ENCODE results near the gene ACSF3. TPM values are rescaled to one million over a fixed set of nuclear protein-coding genes. Genes with fewer than 3 reads are reported as not detected.
"Not testable (repeated sequence)": the region's sequence is repeated elsewhere in the genome, so short reads cannot be mapped to it uniquely, and the experiment has no call there.

The ACSF3 gene
- total RNA-seq, 2 experiments from 2014 or later = 44.4 to 45.3 TPM

DNA sequence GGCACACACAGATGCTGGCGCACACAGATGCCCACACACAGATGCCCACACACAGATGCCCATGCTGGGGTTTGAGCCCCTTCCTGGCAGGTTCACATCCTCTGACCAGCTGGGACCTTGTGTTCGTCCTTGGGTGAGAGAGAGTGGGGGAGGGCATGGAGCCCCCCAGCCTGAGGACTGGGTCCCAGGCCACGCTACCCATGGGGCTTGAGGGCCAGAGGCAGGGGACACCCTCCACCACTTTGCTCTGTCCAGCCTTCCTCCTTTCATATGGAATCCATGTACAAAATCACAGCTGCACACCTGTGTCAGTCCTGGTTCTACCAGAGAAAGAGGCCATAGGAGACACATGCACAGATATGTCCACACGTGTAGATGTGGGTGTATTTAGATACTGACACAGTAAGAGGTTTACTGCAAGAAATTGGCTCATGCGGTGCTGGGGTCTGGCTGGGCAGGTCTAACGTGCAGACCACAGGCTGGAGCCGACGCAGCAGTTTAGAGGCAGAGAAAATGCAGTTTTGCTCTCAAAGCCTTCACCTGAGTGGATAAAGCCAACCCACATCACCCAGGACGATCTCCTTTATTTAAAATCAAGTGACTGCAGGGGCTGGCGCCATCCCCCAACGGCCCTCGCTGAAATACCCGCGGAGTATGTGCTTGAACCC lies 95.8 kb downstream of the ACSF3 start:
- H3K27me3 Mint-ChIP-seq = peaks cover 3% of the 10 kb centered on the region
- no peaks in the 10 kb centered on the region for H3K9me3 Mint-ChIP-seq
- H3K36me3 Mint-ChIP-seq (ENCODE audit: low read depth) = no peaks in the 10 kb centered on the region
- H3K4me3 Mint-ChIP-seq = no peak overlapping the region
- no peaks in the 10 kb centered on the region for H3K4me1 Mint-ChIP-seq
- ChIA-PET CTCF (no interaction called here), POLR2A (no interaction called here)
- no peak for DNase-seq
- no peak overlapping the region for H3K27ac Mint-ChIP-seq

DNA sequence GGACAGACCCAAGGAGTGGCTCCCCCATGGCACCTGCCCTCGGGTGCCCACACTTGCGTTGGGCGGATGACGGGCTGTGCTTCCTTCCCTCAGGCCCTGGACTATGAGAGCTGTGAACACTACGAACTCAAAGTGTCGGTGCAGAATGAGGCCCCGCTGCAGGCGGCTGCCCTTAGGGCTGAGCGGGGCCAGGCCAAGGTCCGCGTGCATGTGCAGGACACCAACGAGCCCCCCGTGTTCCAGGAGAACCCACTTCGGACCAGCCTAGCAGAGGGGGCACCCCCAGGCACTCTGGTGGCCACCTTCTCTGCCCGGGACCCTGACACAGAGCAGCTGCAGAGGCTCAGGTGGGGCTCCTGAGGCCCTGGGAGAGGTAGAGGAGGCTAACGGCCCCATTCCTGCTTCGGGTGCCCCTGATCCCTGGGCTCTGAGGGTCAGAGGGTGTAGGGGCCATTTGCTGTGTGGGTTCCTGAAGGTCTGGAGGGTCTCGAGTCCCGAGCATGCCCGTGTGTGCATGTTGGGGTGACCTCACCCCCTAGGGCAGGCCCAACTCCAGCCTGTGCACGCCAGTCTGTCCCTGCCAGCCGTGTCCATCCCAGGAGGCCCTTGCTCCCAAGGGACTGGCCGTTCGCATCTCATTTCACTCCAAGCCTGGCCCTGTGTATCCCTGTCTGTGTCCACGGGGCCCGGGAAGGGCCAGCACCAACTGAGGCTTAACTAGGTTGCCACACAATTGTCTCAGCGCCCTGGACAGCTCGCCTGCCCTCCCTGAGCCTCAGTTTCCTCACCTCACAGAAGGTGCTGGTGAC lies 96.7 kb downstream of the ACSF3 start:
- peaks cover 3% of the 10 kb centered on the region for H3K27me3 Mint-ChIP-seq
- H3K9me3 Mint-ChIP-seq = no peaks in the 10 kb centered on the region
- no peaks in the 10 kb centered on the region for H3K4me1 Mint-ChIP-seq
- no peaks in the 10 kb centered on the region for H3K36me3 Mint-ChIP-seq (ENCODE audit: low read depth)
- H3K4me3 Mint-ChIP-seq = no peak overlapping the region
- no peak overlapping the region for H3K27ac Mint-ChIP-seq
- CTCF ChIA-PET = no interaction called here
- no peak for DNase-seq
- POLR2A ChIA-PET = no interaction called here

DNA sequence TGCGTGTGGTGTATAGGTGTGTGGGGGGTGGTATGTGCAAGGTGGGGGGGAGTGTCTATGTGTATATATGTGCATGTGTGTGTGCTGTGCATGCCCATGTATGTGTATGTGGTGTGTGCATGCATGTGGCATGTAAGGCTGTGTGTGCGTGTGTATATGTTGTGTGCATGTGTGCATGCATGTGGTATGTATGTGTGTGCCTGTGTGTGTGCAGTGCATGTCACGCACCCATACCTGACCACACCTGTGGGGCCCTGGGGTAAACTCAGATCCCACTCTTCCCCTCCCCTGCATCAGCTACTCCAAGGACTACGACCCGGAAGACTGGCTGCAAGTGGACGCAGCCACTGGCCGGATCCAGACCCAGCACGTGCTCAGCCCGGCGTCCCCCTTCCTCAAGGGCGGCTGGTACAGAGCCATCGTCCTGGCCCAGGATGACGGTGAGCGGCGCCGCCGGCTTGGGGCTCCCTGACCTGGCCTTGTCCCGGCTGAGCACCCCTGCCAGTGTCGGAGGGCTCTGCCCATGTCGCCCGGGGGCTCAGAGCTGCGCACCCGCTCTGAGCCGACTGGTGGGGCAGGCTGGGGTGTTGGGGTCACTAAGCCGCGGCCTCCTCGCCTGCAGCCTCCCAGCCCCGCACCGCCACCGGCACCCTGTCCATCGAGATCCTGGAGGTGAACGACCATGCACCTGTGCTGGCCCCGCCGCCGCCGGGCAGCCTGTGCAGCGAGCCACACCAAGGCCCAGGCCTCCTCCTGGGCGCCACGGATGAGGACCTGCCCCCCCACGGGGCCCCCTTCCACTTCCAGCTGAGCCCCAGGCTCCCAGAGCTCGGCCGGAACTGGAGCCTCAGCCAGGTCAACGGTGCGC lies 97.6 kb downstream of the ACSF3 start:
- DNase-seq = no peak
- CTCF ChIA-PET = no interaction called here
- Mint-ChIP-seq H3K4me3 (no peak overlapping the region), H3K27ac (no peak overlapping the region), H3K9me3 (no peaks in the 10 kb centered on the region), H3K36me3 (ENCODE audit: low read depth) (no peaks in the 10 kb centered on the region), H3K27me3 (peaks cover 3% of the 10 kb centered on the region), H3K4me1 (no peaks in the 10 kb centered on the region)
- POLR2A ChIA-PET = no interaction called here

DNA sequence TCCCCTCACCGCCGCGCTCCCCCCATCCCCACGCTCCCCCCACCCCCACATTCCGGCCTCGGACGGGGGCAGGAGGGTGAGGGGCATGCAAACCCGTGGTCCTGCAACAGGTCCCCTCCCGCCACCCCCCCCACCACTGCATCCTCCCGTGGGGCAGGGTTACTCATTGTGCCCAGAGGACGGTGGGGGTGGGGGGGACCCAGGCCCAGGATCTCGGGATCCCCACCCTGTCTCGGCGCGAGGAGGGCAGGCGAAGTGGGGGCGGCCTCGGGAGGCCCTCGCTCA lies 98.2 kb downstream of the ACSF3 start:
- DNase-seq = no peak
- H3K4me1 Mint-ChIP-seq = no peaks in the 10 kb centered on the region
- peaks cover 3% of the 10 kb centered on the region for H3K27me3 Mint-ChIP-seq
- ChIA-PET CTCF (no interaction called here), POLR2A (no interaction called here)
- no peak overlapping the region for H3K4me3 Mint-ChIP-seq
- H3K36me3 Mint-ChIP-seq (ENCODE audit: low read depth) = no peaks in the 10 kb centered on the region
- no peaks in the 10 kb centered on the region for H3K9me3 Mint-ChIP-seq
- H3K27ac Mint-ChIP-seq = no peak overlapping the region

DNA sequence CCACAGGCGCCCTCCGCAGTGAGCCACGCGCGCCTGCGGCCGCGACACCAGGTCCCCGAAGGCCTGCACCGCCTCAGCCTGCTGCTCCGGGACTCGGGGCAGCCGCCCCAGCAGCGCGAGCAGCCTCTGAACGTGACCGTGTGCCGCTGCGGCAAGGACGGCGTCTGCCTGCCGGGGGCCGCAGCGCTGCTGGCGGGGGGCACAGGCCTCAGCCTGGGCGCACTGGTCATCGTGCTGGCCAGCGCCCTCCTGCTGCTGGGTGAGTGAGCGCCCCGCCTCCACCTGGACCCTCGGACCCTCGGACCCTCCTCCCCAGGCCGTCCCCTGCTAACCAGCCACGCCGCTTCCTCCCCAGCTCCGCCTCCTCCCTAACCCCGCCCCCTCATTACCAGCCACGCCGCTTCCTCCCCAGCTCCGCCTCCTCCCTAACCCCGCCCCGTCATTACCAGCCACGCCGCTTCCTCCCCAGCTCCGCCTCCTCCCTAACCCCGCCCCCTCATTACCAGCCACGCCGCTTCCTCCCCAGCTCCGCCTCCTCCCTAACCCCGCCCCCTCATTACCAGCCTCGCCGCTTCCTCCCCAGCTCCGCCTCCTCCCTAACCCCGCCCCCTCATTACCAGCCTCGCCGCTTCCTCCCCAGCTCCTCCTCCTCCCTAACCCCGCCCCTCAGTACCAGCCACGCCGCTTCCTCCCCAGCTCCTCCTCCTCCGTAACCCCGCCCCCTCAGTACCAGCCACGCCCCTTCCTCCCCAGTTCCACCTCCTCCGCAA lies 98.7 kb downstream of the ACSF3 start:
- CTCF ChIA-PET = interaction anchor here (0.6 kb wide), 1 partner anchor 123 kb away, joined by 3 read pairs; no protein-coding TSS in a partner anchor
- H3K36me3 Mint-ChIP-seq (ENCODE audit: low read depth); H3K27me3 Mint-ChIP-seq; H3K4me1 Mint-ChIP-seq; H3K27ac Mint-ChIP-seq; H3K9me3 Mint-ChIP-seq; H3K4me3 Mint-ChIP-seq: not testable (repeated sequence)
- DNase-seq = peak; percentile 71
- POLR2A ChIA-PET = interaction anchor here (0.9 kb wide), 1 partner anchor 48 kb away, joined by 3 read pairs; no protein-coding TSS in a partner anchor

DNA sequence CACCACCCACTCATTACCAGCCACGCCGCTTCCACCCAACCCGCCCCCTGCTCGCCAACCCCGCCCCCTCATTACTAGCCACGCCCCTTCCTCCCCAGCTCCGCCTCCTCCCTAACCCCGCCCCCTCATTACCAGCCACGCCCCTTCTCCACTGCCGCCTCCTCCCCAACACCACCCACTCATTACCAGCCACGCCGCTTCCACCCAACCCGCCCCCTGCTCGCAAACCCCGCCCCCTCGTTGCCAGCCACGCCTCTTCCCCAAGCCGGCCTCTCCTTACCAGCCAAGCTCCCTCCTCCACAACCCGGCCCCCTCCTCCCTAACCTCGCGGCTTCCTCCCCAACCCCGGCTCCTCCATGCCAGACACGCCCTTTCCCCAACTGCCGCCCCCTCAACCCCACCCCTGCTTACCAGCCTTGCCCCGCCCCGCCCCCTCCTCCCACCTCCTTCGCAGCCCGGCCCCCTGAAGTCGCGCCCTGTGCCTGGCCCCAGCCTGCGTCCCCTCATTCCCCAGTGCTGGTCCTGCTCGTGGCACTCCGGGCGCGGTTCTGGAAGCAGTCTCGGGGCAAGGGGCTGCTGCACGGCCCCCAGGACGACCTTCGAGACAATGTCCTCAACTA lies 99.4 kb downstream of the ACSF3 start:
- peak; percentile 48 for DNase-seq
- no peaks in the 10 kb centered on the region for H3K36me3 Mint-ChIP-seq (ENCODE audit: low read depth)
- peaks cover 3% of the 10 kb centered on the region for H3K27me3 Mint-ChIP-seq
- no peaks in the 10 kb centered on the region for H3K9me3 Mint-ChIP-seq
- ChIA-PET CTCF (no interaction called here), POLR2A (interaction anchor here (0.9 kb wide), 1 partner anchor 48 kb away, joined by 3 read pairs; no protein-coding TSS in a partner anchor)
- H3K27ac Mint-ChIP-seq = no peak overlapping the region
- no peak overlapping the region for H3K4me3 Mint-ChIP-seq
- H3K4me1 Mint-ChIP-seq = no peaks in the 10 kb centered on the region

DNA sequence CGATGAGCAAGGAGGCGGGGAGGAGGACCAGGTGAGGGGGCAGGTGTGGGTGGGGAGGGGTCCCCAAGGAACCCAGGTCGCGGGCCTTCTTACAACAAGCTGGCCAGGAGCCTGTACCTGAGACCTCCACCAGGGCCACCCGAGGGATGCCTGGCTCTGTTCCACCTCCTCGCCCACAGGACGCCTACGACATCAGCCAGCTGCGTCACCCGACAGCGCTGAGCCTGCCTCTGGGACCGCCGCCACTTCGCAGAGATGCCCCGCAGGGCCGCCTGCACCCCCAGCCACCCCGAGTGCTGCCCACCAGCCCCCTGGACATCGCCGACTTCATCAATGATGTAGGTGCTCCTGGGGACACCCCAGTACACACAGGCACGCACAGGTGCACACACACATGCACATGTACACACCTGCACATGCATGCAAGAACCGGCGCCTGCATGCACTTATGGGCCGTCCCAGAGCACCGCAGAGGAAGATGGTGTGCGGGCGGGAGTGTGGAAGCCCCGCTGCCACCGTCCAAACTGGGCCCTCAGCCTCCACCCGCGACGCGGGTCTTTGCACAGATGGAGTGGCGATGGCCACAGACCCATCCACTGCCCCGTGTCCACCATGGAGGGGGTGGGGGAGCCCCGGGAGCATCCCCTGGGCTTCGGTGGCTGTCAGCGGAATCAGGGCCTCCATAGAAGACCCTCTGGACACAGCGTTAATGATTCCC lies 100.1 kb downstream of the ACSF3 start:
- Mint-ChIP-seq H3K4me3 (no peak overlapping the region), H3K9me3 (no peaks in the 10 kb centered on the region), H3K36me3 (ENCODE audit: low read depth) (no peaks in the 10 kb centered on the region), H3K27ac (no peak overlapping the region), H3K4me1 (no peaks in the 10 kb centered on the region), H3K27me3 (peaks cover 3% of the 10 kb centered on the region)
- ChIA-PET CTCF (no interaction called here), POLR2A (no interaction called here)
- no peak for DNase-seq

DNA sequence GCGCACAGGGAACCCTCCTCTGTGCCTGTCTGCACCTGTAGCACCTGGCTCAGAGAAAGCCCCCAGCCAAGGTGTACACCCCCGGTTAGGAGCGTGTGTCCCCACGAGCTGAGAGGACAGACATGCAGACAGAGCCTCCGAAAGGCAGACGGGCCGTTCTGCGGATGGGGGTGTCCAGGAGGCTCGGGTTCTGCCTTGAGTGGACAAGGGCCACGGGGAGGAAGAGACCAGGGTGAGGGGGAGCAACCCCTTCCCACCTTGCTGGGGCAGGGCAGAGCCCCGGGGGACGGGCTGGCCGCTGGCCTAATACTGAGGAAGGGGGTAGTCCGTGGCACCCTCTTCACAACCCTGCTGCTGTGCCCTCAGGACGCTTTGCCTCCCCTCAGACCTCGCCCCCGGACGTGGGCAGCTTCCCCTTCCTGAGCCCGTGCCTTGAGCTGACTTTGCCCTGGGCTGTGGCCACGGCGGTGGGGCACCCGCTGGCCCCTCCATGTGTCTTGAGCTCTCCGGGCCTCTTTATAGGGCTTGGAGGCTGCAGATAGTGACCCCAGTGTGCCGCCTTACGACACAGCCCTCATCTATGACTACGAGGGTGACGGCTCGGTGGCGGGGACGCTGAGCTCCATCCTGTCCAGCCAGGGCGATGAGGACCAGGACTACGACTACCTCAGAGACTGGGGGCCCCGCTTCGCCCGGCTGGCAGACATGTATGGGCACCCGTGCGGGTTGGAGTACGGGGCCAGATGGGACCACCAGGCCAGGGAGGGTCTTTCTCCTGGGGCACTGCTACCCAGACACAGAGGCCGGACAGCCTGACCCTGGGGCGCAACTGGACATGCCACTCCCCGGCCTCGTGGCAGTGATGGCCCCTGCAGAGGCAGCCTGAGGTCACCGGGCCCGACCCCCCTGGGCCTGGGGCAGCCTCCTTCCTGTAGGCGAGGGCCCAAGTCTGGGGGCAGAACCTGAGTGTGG lies 101.0 kb downstream of the ACSF3 start:
- no peak for DNase-seq
- POLR2A ChIA-PET = no interaction called here
- H3K4me3 Mint-ChIP-seq = no peak overlapping the region

DNA sequence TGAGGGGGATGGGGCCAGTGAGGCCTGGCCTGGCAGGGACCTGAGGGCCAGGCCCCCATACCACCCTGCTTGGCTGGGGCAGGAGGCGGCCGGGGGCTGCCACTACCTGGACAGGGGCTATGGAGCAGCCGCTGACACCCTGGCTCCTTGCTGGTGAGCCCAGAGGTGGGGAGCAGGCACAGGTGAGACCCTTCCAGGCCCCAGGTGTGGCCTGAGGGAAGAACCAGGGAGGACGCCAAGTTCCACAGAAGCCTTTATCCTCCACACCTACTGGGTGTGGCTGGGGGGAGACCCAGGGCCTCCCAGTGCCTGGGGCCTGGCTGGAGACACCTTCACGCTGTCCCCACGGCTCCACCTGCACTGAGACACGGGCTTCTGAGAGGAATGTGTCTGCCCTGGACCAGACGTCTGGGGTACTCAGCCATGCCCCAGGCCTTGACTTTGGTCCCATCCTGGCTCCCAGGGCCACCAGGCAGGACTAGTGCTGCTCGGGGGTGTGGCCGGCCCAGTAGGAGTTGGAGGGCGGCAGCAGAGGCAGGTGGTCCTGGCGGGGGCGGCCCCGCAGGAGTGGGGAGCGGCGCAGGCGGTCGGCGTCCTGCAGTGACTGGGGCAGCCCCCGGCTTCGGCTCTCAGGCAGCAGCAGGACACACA lies 102.0 kb downstream of the ACSF3 start:
- H3K27me3 Mint-ChIP-seq = peaks cover 9% of the 10 kb centered on the region
- no peak overlapping the region for H3K27ac Mint-ChIP-seq
- ChIA-PET CTCF (no interaction called here), POLR2A (no interaction called here)
- peaks cover 2% of the 10 kb centered on the region for H3K4me1 Mint-ChIP-seq
- no peak overlapping the region for H3K4me3 Mint-ChIP-seq
- H3K9me3 Mint-ChIP-seq = no peaks in the 10 kb centered on the region
- H3K36me3 Mint-ChIP-seq (ENCODE audit: low read depth) = no peaks in the 10 kb centered on the region
- no peak for DNase-seq

More for the DNA sequence above, 101.0 kb downstream of the ACSF3 start:
- Mint-ChIP-seq H3K9me3 (no peaks in the 10 kb centered on the region), H3K4me1 (no peaks in the 10 kb centered on the region), H3K27me3 (peaks cover 3% of the 10 kb centered on the region), H3K27ac (no peak overlapping the region), H3K36me3 (ENCODE audit: low read depth) (no peaks in the 10 kb centered on the region)
- CTCF ChIA-PET = no interaction called here

DNA sequence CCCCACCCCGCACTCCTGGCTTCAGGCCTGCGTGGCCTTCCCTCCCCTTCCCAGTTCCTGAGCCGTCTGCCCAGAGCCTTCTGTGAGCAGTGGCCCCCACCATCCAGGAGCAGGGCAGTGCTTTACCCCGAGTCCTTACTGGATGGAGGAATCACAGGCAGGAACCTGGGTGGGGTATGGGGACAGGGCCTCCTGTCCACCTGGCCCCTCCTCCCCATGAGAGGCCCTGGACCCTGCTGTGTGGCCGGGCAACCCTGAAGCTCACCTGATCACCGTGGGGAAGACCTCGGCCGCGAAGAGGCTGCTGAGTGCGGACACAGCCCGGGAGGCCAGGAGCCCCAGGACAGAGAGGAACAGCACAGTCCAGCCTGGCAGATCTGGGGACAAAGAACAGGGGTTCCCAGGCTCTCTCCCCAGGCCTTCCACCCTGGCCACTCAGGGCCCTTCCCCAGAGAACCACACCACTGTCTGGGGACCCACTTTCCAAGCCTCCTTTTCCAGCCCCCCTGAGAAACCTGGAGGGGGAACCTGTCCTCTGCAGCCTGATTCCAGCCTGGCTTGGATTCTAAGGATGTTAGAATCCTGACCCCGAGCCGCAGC lies 103.5 kb downstream of the ACSF3 start:
- Mint-ChIP-seq H3K27ac (no peak overlapping the region), H3K4me1 (peaks cover 5% of the 10 kb centered on the region), H3K4me3 (no peak overlapping the region), H3K27me3 (peaks cover 10% of the 10 kb centered on the region), H3K9me3 (no peaks in the 10 kb centered on the region), H3K36me3 (ENCODE audit: low read depth) (no peaks in the 10 kb centered on the region)
- ChIA-PET POLR2A (no interaction called here), CTCF (no interaction called here)
- no peak for DNase-seq
